ENCODE measurements around the gene TLE7.

The TLE7 gene

DNA sequence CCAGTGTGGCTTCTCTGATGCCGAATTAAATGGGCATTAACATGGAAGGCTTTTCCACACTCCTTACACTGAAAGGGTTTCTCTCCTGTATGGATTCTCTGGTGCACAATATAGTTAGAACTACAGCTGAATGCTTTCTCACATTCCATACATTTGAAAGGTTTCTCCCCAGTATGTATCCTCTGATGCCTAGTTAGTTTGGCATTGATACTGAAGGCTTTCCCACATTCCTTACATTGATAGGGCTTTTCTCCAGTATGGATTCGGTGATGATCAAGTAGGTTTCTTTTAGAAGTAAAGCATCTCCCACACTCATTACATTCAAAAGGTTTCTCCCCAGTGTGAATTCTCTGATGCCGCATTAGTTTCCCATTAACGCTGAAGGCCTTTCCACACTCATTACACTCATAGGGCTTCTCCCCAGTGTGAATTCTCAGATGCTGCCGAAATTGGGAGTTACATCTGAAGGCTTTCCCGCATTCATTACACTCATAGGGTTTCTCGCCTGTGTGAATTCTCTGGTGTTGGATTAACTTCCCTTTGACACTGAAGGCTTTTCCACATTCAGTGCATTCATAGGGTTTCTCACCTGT lies 6.5 kb upstream of the TLE7 start:
- FAIRE-seq, result no peak

- FAIRE-seq, result no peak
Observed at GRCh38 chr16:71443714-71444113, 1.9 kb upstream of the TLE7 start.

DNA sequence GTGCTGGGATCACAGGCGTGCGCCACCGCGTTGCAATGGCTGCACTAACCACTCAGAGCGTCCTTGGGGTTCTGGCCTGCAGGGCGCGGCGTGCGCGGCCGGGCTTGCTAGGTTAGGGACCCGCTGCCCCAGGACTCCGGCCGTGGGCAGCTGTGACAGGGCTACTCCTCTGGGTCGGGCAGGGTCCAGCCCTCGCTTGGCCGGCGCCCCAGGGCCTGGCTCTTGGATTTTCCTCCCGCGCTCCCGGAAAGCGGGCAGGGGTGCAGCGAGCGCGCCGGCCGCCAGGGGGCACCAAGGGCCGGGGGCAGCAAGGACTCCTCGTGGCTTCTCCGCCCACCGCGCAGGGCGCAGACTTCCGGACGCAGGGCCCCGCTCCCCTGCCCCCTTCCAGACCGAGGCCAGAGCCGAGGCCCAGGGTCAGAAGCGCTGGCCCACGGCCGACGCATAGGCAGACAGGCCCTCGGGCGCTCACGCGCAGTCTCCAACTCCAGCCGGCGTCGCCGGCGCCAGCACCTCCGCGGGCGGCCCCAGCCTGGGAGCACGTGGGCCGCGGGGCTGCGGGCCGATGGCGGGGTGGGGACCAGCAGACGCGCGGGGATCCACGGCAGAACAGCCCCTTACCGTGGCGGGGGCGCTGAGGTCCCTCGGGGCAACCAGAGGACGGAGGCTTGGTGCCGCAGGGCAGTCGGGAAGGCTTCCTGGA lies 355 bp downstream of the TLE7 start:
- no peak for FAIRE-seq

GRCh38 chr16:71440669-71441347 lies 1.0 kb downstream of the TLE7 start:
- FAIRE-seq, result no peak

DNA sequence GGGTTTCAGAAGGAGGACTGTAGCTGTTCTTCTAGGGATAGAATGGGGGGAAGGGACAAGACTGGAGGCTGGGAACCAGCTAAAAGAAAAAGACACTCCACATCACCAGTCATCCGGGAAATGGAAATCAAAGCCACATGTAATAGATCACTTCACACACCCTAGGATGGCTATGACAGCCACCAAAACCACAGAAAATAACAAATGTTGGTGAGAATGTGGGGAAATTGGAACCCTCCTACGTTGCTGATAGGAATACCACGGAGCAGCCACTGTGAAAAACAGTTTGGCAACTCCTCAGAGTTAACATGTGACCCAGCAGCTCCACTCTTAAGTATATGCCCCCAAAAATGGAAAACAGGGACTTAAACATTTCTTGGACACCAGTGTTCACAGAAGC lies 2.3 kb downstream of the TLE7 start:
- FAIRE-seq, result no peak

DNA sequence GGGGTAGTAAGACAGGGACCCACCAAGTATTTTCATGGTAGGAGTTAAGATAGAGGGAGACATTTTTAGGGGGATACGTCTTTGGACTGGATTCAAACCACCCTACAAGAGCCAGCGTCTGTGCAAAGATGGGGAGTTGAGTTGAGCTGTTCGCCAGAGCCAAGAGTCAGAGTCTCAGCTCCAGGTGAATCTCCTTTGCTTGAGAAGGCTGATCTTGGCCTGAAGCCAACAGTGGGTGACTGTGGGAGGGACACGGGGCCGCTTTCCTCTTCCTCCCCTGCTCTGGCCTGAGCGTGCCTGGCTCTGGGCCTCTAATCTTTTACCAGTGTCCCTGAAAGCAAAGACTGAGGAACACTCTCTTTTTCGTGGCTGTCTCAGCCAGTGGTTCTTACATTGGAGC lies 5.4 kb downstream of the TLE7 start:
- no peak for FAIRE-seq

DNA sequence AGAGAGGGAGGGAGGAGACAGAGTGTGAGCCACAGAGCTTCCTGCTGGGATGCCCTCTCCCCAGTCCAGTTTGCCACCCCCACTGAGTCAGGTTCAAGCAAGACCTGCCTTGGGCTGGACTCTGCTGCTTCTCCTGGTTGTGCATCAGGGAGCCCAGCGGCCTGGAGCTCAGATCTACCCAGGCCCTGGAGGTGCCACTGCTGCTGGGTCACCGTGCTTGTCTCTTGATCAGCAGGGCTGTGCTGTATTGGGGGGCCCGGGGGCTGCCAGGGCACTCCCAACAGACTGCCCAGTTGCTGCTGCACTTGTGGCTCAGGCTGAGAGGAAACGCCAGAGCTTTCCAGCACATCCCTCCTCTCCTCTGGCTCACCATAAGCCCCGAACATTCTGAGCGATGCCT lies 8.9 kb downstream of the TLE7 start:
- no peak for FAIRE-seq

DNA sequence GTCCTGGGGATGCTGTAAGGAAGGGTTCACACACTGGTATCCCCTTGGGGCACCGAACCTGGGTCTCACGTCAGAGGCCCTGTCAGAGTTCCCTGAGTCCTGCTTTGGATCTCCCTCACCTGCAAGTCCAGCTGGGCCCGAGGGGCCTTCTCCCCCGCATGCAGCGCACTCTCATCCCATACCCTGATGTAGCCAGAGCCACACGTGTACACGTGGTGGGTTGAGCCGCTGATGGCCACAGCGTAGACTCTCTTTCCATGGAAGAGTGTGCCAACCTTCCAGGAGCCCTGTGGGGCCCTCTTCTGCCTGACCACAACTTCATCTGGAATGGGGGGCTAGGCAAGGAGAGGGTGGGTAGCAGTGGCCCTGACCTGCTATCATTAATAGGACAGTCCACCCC lies 9.9 kb downstream of the TLE7 start:
- FAIRE-seq, result no peak

GRCh38 chr16:71431176-71431575 lies 10.7 kb downstream of the TLE7 start:
- no peak for FAIRE-seq

DNA sequence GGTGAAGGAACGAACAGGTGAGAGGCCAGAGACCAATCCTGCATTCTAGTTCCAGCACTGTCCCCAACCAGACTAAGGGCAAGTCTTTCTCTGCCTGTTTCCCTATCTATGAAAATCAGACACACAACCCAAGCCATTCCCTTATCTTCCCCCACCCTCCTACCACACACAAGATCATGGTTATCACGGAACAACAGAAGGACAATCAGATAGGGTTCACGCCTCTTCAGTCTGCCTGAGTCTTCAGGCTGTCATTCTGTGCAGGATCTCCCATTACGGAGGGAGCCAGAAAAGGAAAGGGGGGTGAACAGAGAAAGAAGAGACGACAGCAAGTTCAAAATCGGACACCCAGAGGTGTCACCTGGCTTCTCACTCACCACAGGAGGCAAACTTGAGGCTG lies 11.1 kb downstream of the TLE7 start:
- FAIRE-seq, result no peak

GRCh38 chr16:71429581-71429980 lies 12.3 kb downstream of the TLE7 start:
- FAIRE-seq, result no peak

- FAIRE-seq, result no peak
Observed at GRCh38 chr16:71428883-71429282, 13.0 kb downstream of the TLE7 start.

- FAIRE-seq, result no peak
Observed at GRCh38 chr16:71428385-71428784, 13.5 kb downstream of the TLE7 start.

- no peak for FAIRE-seq
Observed at GRCh38 chr16:71426880-71427615, 14.8 kb downstream of the TLE7 start.

DNA sequence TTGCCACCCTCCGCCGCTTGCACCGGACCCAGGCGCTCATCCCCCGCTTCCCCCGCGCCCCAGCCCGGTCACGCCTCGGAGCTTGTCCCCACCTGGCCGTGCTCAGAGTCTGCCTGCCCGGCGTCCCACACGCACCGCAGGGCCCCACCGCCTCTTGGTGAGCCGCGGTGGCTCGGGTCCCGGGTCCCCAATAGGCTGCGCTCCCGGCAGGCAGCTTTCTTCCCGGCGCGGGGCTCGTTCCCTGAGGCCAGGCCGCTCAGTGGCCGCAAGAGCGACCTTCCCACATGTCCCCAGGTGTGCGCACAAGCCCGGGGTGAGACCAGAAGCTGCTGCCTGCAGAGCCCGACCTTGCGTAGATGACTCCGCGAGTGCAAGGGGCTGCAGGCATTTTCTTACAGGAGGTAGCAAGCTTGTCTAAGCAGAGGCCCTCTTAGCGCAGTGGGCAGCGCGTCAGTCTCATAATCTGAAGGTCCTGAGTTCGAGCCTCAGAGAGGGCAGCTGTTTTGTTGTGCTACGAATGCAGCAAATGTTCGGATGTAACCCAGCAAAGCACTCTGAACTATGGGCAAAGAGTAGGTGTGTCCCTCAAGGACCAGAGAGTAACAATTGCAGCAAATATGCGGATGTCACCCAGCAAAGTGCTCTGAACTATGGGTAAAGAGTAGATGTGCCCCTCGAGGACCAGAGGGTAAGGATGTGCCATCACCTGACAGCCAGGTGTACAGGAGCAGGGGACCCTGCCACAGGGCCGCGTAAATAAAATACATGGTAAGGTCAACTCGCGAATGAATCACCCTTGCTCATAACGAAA lies 15.6 kb downstream of the TLE7 start:
- FAIRE-seq, result peak; percentile 99

DNA sequence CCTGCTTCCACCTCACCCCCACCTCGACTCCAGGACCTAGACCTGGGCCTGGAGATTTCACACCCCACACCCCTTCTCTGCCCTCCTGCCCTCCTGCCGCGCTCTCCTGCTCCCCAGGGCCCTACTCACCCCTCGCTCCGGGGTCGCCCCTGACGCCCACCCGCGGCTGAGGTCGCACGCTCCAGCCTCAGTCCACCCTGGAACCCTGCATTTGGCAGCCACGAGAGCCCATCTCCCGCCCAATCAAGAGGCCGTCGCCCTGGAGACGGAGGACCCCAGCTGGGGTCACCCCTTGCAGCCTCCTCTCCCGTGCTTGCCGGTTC lies 16.1 kb downstream of the TLE7 start:
- FAIRE-seq, result no peak

- FAIRE-seq, result no peak
Observed at GRCh38 chr16:71424626-71425025, 17.2 kb downstream of the TLE7 start.

GRCh38 chr16:71423865-71424264 lies 18.0 kb downstream of the TLE7 start:
- no peak for FAIRE-seq

DNA sequence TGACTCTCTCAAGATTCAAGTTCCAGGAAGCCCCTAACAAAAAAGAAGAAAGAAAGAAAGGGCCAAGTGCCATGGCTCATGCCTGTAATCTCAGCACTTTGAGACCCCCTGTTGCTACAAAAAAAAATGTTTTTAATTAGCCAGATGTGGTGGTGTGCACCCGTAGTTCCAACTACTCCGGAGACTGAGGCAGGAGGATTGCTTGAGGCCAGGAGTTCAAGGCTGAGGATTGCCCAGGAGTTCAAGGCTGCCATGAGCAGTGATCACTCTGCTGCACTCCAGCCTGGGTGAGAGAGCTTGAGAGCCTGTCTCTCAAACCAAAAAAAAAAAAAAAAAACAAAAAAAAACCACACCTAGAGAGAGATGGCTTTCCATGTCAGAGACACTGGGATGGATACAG lies 18.8 kb downstream of the TLE7 start:
- no peak for FAIRE-seq

GRCh38 chr16:71421911-71422310 lies 19.9 kb downstream of the TLE7 start:
- no peak for FAIRE-seq

GRCh38 chr16:71414038-71414437 lies 27.8 kb downstream of the TLE7 start:
- no peak for FAIRE-seq

DNA sequence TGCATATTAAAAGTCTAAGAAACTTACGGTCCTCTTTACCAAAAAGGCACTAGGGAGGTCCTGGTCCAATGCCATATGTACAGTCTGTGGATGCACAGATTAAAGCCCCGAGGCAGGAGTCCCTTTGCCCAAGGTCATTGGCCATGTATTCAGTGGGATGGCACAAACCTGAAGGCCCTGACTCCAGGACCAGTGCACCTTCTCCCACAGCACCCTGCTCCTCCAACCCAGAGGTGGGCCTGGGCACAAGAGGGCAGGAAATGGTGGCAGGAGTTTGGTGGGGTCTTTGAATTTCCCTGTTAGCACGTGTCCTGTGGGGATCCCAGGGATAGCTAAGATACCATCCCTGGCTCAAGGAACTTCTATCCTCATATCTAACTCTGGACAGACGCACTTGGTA lies 28.5 kb downstream of the TLE7 start:
- FAIRE-seq, result no peak

Measured in G401.6 (cell line).